ENCODE results near the gene GATAD2B. TPM values are rescaled to one million over a fixed set of nuclear protein-coding genes. Genes with fewer than 3 reads are reported as not detected.

Gene GATAD2B
- total RNA-seq, 1 donor = 8.6 TPM

GRCh38 chr1:153945131-153945794, 22.5 kb upstream of the GATAD2B start:
- peak; percentile 54 for DNase-seq (ENCODE audit: low read depth)
- H3K4me3 ChIP-seq (ENCODE audit: low read depth, low read length) = peak overlapping the region; percentile 76
- no peak for TF ChIP-seq CTCF (IDR thresholded peaks at IDR 0.05; ENCODE audit: insufficient read depth, low read depth, low read length)

- H3K4me3 ChIP-seq (ENCODE audit: low read depth, low read length) = peak overlapping the region; percentile 76
Measured at GRCh38 chr1:153944827-153945117, 22.0 kb upstream of the GATAD2B start.

DNA sequence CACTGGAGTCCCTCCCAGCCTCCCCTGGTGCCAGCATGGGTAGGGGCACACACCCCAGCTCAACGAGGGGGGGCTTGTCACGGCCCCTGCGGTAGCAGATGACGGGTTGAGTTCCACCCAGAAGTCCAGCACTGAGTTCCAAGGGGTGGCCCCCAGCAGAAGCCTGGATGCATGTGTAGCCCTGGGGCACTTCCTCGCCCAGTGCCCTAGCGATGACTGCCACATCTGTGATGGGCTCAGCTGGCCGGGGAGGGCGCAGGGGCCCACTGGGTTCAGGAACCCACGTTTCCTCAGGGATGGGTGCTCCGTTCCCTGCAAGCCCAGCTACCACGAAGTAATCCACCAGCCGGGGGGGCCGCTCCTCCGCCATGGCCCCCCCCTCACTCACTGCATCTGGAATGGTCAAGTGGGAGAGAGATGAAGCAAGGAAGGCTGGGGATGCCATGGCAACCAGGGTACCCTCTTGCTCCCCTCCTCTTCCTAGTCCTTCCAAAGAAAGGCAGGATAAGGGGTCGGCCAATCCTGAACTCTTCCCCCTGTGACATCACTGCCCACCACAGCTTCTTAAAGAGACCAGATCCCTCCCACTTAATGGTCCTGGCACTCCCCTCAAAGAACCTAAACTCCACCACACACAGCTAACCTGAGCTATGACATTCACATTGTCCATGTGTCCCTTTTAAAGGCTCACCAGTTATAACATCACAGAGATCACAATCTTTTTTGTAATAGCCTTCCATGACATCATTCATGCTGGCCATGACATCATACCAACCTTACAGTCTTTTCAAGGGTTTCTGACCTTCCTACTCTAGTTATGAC, 21.4 kb upstream of the GATAD2B start:
- no peak for TF ChIP-seq CTCF (IDR thresholded peaks at IDR 0.05; ENCODE audit: insufficient read depth, low read depth, low read length)

More at GRCh38 chr1:153944827-153945117, 22.0 kb upstream of the GATAD2B start:
- no peak for TF ChIP-seq CTCF (IDR thresholded peaks at IDR 0.05; ENCODE audit: insufficient read depth, low read depth, low read length)
- DNase-seq (ENCODE audit: low read depth) = no peak

GRCh38 chr1:153942766-153943549, 20.2 kb upstream of the GATAD2B start:
- no peak for DNase-seq (ENCODE audit: low read depth)
- no peak for TF ChIP-seq CTCF (IDR thresholded peaks at IDR 0.05; ENCODE audit: insufficient read depth, low read depth, low read length)
- no peak overlapping the region for H3K4me3 ChIP-seq (ENCODE audit: low read depth, low read length)

More for the DNA sequence above, 21.4 kb upstream of the GATAD2B start:
- no peak overlapping the region for H3K4me3 ChIP-seq (ENCODE audit: low read depth, low read length)
- no peak for DNase-seq (ENCODE audit: low read depth)

DNA sequence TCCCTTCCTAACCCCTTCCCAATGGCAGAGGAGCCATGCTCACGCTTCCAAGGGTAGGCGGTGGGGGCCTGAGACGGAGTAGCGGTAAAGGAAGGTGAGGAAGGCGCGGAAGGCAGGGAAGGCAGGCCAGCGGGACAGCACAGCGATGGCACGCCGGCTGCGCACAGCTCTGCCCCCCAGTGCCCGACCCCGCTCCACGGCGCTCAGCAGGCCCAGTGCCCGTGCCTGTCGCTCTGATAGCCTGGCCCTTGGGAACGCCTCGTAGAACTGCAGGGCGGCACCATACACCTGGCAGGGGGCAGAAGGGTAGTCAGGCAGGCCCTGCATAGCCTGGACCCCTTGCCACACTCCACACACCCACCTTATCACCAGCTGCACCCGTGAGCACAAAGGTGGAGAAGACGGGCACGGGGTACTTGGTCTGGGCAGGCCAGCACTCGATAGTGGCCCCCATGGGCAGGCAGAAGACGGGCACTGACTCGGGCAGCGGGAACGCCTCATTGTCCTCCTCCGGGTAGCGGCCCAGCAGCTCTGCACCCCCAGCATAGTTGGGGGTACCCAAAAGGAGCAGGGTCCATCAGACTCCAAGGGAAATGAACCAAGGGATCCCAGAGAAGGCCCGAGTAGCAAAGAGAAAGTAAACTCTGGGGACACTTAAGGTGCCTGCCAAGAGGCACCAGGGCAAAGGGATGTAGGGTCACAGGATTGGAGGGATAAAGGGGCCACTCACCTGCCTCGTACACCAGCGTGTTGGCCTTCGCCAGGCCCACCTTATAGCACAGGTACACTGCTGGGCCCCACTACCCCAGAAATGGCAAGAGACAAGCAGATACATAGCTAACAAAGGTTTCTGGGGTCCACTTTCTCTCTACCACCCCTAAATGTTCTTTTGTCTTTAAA, 19.3 kb upstream of the GATAD2B start:
- DNase-seq (ENCODE audit: low read depth) = no peak
- no peak for TF ChIP-seq CTCF (IDR thresholded peaks at IDR 0.05; ENCODE audit: insufficient read depth, low read depth, low read length)
- H3K4me3 ChIP-seq (ENCODE audit: low read depth, low read length) = no peak overlapping the region

DNA sequence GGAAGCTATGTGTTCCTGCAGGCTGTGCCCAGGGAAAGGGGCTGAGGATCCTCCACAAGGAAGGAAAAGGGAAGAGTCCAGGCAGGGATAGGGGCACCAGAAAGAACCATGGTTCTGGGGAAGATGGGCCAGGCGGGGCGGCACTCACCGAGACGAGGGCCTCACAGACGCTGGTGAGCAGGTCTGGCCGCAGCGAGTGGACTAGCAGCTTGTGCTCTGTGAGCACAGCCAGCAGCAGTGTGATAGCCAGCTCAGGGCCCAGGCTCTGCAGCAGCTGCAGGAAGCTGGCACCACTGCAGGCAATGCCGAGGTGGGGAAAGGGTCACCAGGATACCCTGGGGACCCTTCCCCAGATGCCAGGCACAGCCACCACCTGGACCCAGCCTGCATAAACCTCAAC, 18.0 kb upstream of the GATAD2B start:
- no peak for TF ChIP-seq CTCF (IDR thresholded peaks at IDR 0.05; ENCODE audit: insufficient read depth, low read depth, low read length)
- H3K4me3 ChIP-seq (ENCODE audit: low read depth, low read length) = no peak overlapping the region
- no peak for DNase-seq (ENCODE audit: low read depth)

Data from fibroblast of villous mesenchyme (primary cell).